Measurements from ENCODE around the gene CCDC70.
"Not testable (repeated sequence)": the region's sequence is repeated elsewhere in the genome, so short reads cannot be mapped to it uniquely, and the experiment has no call there.

CCDC70 gene

DNA sequence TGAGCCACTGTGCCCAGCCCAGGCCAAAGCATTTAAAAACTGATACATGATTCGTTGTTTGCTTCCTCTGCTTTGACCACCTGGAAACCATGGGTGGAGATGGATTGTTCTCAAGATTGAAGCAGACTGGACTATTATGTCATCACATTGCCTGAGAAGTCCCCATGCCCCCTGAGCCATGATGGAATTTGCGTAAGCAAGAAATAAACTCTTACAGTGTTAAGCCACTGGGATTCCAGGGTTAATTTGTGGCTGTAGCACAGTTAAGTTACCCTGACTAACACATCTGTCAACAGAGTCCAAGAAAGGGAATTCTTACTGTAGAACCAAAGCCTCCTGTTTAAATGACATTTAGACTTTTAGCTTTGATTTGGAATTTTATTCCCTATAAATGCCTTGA lies 38.4 kb upstream of the CCDC70 start:
- TF ChIP-seq, protein P1, sequence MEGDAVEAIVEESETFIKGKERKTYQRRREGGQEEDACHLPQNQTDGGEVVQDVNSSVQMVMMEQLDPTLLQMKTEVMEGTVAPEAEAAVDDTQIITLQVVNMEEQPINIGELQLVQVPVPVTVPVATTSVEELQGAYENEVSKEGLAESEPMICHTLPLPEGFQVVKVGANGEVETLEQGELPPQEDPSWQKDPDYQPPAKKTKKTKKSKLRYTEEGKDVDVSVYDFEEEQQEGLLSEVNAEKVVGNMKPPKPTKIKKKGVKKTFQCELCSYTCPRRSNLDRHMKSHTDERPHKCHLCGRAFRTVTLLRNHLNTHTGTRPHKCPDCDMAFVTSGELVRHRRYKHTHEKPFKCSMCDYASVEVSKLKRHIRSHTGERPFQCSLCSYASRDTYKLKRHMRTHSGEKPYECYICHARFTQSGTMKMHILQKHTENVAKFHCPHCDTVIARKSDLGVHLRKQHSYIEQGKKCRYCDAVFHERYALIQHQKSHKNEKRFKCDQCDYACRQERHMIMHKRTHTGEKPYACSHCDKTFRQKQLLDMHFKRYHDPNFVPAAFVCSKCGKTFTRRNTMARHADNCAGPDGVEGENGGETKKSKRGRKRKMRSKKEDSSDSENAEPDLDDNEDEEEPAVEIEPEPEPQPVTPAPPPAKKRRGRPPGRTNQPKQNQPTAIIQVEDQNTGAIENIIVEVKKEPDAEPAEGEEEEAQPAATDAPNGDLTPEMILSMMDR (IDR thresholded peaks at IDR 0.05; ENCODE audit: low read depth, low read length): no peak
- no peak overlapping the region for H3K4me3 ChIP-seq (replicated peaks in 1 of 2; ENCODE audit: low read depth in 2 of 2, low read length in 2 of 2)

DNA sequence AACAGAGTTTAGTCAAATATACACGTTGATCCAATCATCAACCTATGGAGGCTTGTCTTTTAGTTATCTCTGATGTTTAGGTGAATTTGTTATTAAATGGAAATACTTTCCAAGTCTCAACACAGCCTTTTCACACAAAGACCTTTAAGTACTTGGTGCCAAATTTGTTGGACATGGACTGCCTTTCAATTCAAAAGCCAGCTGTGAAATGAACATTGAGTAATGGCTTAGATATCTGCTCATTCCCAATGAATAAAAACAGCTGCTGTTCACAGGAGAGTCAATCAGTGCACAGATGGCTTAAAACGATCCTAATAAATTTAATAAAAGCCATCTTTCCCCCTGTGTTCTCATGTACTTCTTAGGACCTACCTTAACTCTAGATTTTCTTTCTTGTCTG lies 37.9 kb upstream of the CCDC70 start:
- TF ChIP-seq, protein P1 (IDR thresholded peaks at IDR 0.05; ENCODE audit: low read depth, low read length): no peak
- DNase-seq (ENCODE audit: low read depth in 2 of 2): peak; percentile 27 to 33
- no peak overlapping the region for H3K4me3 ChIP-seq (replicated peaks in 1 of 2; ENCODE audit: low read depth in 2 of 2, low read length in 2 of 2)

More for the DNA sequence above, 38.4 kb upstream of the CCDC70 start:
- no peak for DNase-seq (ENCODE audit: low read depth in 2 of 2)

DNA sequence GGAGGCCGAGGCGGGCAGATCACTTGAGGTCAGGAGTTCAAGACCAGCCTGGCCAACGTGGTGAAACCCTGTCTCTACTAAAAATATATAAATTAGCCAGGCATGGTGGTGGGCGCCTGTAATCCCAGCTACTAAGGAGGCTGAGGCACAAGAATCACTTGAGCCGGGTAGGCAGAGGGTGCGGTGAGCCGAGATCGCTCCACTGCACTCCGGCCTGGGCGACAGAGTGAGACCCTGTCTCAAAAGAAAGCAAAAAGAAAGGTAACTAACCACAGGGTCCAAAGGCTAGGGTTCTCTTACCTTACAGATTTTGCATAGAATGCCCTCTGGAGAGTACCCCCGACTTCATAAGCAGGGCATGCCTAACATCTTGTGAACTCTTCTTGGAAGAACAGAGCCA lies 37.1 kb upstream of the CCDC70 start:
- not testable (repeated sequence) for H3K4me3 ChIP-seq (replicated peaks in 1 of 2; ENCODE audit: low read depth in 2 of 2, low read length in 2 of 2); DNase-seq (ENCODE audit: low read depth in 2 of 2)

DNA sequence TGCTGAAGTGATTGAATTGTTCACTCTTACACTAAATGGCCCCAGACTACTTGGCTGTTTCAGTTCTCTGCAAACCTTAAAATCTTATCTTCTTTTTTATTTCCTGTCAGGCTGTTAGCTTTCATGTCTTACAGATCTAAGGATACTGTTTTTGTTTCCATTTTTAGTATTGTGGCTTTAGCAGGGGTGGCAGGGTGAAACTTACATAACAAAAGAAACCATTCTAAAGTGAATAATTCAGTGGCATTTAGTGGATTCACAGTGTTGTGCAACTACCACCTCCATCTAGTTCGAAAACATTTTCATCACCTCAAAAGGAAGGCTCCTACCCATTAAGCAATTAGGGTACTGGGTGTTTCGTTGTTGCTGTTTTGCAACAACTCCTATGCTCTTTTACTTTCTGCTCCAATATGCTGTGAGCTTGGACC lies 36.6 kb upstream of the CCDC70 start:
- peak; percentile 63 to 76 for DNase-seq (ENCODE audit: low read depth in 2 of 2)
- no peak overlapping the region for H3K4me3 ChIP-seq (replicated peaks in 1 of 2; ENCODE audit: low read depth in 2 of 2, low read length in 2 of 2)
- TF ChIP-seq, protein P1 (IDR thresholded peaks at IDR 0.05; ENCODE audit: low read depth, low read length): no peak

DNA sequence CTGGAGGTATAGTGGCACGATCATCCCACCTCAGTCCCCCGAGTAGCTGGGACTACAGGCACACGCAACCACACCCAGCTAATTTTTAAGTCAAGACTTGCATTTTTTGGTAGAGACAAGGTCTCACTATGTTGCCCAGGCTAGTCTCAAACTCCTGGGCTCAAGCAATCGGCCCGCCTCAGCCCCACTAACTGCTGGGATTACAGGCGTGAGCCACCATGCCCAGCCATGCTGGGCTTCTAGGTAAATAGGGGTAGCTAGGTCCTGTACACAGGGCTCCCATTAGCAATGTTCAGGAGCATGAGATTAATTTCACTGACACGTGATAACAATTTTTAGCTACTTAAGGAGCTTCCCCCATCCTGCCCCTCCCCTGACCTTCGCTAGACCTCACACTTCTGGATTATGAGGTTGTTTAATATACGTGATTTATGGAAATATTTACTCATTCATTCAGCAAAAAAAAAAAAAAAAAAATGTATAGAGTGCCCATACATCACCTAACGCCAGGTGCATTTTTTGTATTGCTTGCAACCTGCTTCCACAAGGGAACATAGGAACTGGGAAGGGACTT lies 36.0 kb upstream of the CCDC70 start:
- TF ChIP-seq, protein P1 (IDR thresholded peaks at IDR 0.05; ENCODE audit: low read depth, low read length): no peak

DNA sequence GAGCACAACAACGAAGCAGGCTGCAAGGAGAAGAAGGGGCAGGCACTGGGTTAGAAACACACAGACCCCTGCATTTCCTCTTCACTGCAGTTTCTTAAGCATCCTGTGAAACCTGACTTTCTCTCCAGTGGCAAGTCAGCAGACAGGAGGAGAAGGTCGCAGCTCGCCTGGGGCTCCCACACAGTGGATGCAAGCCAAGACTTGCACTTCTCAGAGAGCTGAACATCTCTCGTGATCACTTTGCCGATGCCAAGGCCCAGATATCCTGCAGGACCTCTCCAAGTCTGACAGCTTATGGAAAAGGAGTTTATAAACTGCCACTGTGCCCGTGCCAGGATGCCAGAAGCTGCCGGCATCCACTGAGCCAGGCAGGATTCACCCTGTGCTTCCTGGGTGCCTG lies 35.2 kb upstream of the CCDC70 start:
- H3K4me3 ChIP-seq (replicated peaks in 1 of 2; ENCODE audit: low read depth in 2 of 2, low read length in 2 of 2): no peak overlapping the region
- peak in 1 of 2 donors; percentile 48 for DNase-seq (ENCODE audit: low read depth in 2 of 2)
- TF ChIP-seq, protein P1 (IDR thresholded peaks at IDR 0.05; ENCODE audit: low read depth, low read length): no peak

More for the DNA sequence above, 36.0 kb upstream of the CCDC70 start:
- DNase-seq (ENCODE audit: low read depth in 2 of 2): no peak
- H3K4me3 ChIP-seq (replicated peaks in 1 of 2; ENCODE audit: low read depth in 2 of 2, low read length in 2 of 2): no peak overlapping the region

DNA sequence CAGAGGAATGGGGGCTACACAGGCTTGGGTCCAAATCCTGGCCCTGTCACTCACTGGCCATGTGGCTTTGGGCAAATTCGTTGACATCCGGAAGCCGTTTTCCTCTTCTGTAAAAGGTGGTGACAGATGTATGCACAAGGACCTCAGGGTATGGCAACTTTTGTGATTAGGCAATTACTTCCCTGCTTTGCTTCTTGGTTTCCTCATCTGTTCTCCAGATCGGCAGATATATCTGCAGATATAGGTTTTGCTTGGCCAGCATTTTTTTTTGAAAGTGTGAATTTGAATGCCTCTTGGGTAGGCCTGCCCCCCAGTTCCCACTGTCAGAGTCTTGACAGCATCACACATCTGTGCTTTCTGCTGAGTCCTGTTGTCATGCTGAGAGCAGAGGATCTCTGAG lies 34.5 kb upstream of the CCDC70 start:
- DNase-seq (ENCODE audit: low read depth in 2 of 2): no peak
- TF ChIP-seq, protein P1 (IDR thresholded peaks at IDR 0.05; ENCODE audit: low read depth, low read length): no peak
- H3K4me3 ChIP-seq (replicated peaks in 1 of 2; ENCODE audit: low read depth in 2 of 2, low read length in 2 of 2): no peak overlapping the region

All from cardiac fibroblast (primary cell).